ENCODE measurements around the gene CRK.
A peak's percentile ranks its signal among the peaks of the same experiment; 100 is the strongest.

The CRK gene

DNA sequence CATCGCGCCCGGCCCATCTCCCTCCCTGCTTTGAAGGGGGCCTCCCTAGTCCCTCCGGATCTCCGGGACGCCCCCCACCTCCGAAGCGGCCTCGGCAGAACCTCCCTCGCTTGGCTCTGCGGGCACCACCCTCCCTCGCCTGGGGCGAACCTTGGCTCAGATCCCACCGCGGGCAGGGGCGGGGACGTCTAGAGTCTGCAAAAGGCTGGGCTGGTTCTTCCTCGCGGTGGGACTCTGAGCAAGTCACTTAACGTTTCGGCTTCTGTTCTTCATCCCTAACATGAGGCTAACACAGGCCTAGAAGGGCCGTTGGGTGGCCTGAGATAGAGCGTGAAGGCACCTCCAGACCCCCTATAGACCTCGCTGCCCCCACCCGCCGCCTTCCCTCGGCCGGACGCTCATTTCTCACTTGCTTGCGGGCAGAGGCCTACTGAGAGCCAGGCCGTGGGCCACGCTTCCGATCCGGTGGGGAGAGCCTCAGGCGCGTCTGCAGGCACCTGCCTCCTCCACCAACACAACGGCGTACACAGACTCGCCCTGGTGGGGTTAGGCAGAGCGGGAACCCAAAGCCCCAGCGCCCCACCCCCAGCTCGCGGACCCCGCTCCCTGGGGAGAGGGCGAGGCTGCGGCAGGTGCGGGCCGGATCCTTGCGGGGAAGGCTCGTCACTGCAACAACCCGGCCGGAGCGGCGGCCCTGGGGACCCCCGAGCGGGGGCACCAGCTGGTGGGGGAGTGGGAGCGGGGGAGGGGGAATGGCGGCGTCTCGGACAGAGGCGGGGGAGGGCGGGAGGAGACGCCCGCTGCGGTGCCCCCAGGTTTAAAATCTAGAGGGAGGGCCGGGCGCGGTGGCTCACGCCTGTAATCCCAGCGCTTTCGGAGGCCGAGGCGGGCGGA lies 31.0 kb upstream of the CRK start:
- DNase-seq, result peak in 8 of 56 donors; percentile 5 to 39 (median 24)

GRCh38 chr17:1485423-1486376 lies 29.7 kb upstream of the CRK start:
- DNase-seq, result peak in 5 of 56 donors; percentile 28 to 52 (median 38)

DNA sequence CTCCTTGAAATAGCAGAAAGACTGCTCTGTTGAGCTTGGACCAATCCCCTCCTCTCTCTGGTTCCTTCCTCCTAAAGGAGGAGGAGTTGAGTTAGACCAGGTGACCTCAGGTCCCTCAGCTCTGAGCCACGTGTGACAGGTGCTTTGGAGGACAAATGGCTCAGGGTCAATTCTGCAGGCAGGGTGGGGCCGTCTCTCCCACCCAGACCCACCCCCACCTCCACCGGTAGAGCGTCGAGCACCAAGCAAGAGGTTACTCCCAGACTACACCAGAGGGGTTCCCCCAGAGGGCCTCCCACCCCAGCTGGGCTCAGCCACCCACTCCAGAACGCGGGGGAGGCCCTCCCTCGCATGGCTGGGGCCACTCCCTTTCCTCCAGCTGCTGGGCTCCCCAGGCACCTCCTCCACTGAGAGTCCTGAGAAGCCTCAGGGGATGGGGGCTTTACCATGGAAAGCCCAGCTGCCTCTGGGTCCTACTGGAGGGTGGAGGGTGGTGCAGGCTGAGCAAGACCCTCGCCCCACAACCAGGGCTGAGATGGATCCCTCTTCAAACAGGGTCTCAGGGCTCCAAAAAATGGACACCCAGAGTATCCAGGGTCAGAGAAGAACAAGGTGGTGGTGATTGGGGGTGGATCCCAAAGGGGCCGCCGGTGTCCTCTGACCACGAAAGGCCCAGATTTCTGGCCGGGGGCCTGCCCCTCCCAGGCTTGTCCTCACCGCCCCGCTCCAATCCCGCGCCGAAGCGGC lies 28.8 kb upstream of the CRK start:
- DNase-seq, result no peak

- no peak for DNase-seq
Measured at GRCh38 chr17:1484060-1484535, 28.1 kb upstream of the CRK start.

GRCh38 chr17:1482680-1483079 lies 26.6 kb upstream of the CRK start:
- DNase-seq, result peak in 1 of 56 donors; percentile 60

- DNase-seq, result no peak
Measured at GRCh38 chr17:1481736-1482135, 25.7 kb upstream of the CRK start.

DNA sequence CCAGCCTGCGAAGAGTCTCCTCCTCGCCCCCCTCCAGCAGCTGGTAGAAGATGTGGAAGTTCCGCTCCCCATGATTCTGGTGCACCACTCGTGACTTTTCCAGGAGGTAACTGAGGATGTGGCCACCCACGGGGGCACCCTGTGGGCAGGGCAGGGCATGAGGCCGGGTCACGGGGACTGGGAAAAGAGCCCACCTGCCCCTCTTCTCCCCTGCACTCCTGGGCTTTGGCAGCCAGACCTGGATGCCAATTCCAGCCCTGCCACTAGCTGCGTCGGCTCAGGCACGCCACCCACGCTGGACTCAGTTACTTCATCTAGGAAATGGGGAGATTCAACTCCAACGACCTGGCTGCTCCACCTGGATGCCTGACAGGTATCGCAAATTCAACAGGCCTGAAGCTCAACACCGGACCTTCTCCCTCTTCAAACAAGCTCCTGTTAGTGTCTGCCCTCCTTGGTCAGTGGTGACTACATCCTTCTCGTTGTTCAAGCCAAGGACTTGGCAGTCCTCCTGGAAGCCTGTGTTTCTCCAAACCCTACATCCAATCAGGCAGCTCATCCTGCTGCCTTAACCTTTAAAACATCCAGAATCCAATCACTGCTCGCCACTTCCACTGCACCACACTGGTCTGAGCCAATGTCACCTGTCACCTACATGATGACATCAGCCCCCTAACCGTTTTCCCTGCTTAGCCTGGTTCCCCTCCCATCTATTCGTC lies 24.9 kb upstream of the CRK start:
- DNase-seq, result no peak

GRCh38 chr17:1478418-1478817 lies 22.4 kb upstream of the CRK start:
- no peak for DNase-seq

DNA sequence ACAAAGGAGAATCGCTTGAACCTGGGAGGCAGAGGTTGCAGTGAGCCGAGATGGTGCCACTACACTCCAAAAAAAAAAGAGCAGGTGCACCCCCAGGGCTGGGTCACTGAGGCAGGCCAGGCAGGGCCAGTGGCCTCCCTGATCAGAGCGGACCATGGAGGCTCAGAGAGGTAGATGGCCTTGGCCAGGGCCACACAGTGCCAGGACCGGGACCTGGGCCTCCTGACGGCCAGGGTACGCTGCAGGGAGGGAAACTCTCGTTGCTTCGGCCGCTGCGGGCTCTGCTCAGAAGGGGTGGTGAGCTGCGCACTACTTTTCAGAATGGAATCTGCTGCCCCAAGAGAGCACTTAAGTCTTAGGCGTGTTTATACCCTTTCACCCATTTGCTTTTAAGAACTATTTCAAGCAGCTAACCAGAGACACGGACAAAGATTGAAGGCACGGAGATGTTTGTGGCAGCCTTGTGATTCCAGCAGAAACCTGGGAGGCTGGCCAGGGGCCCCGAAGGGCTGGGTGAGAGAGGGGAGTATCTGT lies 19.4 kb upstream of the CRK start:
- DNase-seq, result no peak

DNA sequence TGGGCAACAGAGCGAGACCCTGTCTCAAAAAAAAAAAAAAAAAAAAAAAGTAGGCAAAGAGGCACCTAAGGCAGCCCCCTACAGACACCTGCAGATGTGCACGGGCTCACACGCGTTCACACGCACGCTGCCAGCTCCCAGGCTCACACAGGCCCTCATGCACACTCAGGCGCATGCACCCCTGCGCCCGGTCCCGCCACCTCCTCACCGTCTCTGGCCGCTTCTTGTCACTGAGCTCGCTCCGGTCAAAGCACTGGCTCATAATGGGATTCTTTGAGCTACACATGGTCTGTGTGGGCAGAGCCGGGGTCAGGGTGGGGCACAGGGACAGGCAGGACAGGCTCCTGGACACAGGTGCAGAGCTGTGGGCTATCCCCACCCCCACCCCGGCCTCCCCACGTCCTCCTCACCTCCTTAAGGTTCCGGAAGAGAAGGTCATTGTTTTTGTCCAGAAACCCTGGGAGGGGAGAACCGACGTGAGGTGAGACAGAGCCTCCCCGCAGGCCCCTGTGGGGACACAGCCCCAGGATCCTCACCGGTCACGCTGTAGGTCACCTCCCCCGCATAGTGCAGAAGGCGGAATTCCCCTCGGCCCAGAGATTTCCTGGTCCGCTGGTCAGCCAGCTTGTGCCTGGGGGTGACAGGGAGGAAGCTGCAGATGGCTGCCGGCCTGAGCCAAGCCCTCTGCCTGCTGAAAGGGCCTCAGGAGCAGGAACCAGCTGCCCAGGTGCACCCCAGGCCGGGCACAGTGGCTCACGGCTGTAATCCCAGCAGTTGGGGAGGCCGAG lies 18.6 kb upstream of the CRK start:
- DNase-seq, result no peak

- peak in 22 of 56 donors; percentile 11 to 76 (median 38) for DNase-seq
Measured at GRCh38 chr17:1473841-1474240, 17.8 kb upstream of the CRK start.

DNA sequence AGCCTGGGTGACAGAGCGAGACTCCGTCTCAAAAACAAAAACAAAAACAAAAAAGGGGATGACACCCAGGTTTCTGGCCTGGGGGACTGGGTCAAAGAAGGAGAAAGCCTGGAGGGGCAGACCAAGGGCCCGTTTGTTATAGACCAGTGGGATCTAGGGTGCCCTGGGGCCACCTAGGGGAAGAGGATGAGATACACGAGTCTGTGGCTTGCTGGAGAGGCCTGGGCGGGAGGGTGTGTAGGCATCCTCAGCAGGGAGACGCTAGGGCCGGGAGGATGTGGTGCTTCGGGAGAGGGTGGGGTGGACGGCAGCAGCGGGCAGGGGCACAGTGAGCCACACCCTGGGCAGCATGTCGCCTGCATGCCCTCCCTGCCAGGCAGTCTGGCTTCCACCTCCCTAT lies 17.1 kb upstream of the CRK start:
- peak in 1 of 56 donors; percentile 11 for DNase-seq

- no peak for DNase-seq
Measured at GRCh38 chr17:1471911-1472821, 16.1 kb upstream of the CRK start.

DNA sequence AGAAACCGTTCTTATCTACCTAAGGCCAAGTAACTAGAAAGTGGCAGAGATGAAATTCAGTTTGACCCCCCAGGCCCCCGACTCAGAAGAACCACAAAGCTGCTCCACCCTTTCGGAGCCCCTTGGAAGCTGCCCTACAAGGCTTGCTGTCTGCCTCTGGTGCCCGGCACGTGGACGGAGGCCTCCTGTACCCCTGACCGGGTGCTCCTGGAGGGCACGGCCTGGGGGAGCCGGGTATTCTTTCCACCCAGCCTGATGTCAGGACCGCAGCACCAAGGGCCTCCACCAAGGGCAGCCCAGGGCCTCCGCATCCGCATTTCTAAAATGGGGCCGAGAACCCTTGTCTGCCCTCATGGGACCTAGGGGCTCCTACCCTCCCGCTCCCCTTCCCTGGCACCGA lies 15.5 kb upstream of the CRK start:
- no peak for DNase-seq

GRCh38 chr17:1470755-1471462 lies 14.9 kb upstream of the CRK start:
- no peak for DNase-seq

DNA sequence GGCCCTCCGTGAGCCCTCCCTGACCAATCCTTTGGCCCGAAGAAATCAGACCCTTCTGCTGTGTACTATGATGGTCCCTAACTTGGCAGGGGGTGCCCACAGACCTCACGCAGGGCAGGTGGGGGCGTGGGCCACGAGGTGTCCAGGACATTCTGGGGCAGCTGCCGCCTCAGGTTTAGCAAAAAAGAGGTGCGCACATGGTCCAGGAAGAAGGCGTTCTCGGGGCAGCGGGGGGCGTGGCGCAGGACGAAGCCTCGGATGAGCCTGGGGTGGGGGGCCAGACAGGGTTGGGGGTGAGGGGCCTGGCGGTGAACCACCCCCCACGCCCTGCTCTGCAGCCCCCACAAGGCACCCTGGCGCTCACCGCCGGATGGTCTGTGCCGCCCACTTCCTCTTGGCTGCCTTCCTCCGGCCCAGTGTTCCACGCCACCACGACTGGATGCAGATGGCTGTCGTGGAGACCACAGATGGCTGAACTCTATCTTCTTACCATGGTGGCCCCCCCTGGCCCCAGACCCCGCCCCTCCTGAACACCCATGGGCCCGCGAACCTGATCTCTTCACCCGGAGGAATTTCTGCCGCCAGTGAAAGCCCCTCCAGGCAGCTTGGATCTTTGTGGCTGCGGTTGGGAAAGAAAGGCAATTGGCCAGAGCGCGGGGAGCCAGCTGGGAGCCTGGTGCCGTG lies 14.2 kb upstream of the CRK start:
- no peak for DNase-seq

- DNase-seq, result no peak
Measured at GRCh38 chr17:1469231-1469852, 13.3 kb upstream of the CRK start.

All from amygdala (tissue), 56 donors.